Measurements from ENCODE around the gene IFNLR1. TPM values are rescaled to one million over a fixed set of nuclear protein-coding genes. Genes with fewer than 3 reads are reported as not detected.
A peak's percentile ranks its signal among the peaks of the same experiment; 100 is the strongest.

The IFNLR1 gene
- total and polyA plus RNA-seq, 2 of the 8 experiments (the other 6 are each of a cell fraction or from before 2014, with no cell fraction given) = 6.8 to 10.1 TPM

DNA sequence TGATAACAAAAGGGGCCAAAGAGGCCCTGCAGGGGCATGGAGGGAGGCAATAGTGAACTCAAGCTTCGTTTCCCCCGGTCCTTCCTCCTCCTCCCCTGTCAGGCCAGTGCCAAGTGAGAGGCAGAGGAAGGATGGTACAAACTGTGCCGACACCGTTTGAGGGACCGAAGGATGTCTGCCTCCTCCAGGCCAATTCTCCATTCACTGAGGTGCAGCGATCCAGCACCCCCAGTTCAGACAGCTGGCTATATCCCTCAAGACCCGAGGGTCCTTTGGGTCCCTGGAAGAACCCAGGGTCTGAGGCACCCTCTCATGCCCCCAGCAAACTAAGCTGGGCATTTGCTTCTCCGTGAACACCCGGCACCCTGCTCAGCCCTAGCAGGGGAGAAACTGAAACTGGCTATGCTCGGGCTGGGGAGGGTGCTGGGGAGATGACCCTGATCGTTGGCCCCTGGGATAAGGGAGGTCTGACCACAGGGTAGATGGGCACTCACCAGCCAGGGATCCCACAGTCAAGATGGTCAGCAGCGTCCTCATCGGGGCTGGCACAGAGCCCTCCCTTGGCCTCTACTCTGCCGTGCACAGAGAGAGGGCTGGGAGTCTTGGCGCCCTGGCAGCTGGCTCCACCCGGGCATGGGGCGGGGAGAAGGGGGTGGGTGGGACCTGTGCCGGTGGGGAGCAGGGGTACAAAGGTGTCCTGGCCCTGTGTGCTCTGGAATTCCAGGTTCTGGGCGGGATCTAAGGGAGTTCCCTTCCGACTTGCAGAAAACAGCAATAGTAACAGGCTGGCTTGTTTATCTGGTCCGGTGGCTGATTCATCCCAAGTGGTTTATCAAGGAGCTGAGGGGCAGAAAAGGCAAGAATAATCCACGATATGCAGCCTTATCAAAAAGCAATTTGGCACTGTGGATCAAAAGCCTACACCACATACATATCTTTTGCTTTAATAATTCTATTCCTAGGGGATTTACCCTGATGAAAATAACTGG, 44.2 kb downstream of the IFNLR1 start, which contains the start of gene IL22RA1:
Gene IL22RA1, minus strand, starts transcription at position 595 of the 989 bp plus-strand sequence. Its CDS starts 58 bp downstream, at position 537.
- H3K4me2 ChIP-seq (ENCODE audit: insufficient read depth in 1 of 2, low read depth in 2 of 2, low read length in 2 of 2) = no peak within 1 kb of the TSS
- ChIA-PET POLR2A (ENCODE audit: partially characterized antibody) (interaction anchor here (0.6 to 2.9 kb wide), 3 partner anchors 7 to 321 kb away, joined by 3 to 16 read pairs (median 6); no protein-coding TSS in a partner anchor), CTCF (ENCODE audit: partially characterized antibody) (interaction anchor here (0.8 to 3.8 kb wide), 6 partner anchors 7 to 69 kb away, joined by 3 to 24 read pairs (median 5); no protein-coding TSS in a partner anchor)
- no peak within 1 kb of the TSS for H2BK12ac ChIP-seq (ENCODE audit: low read depth, low read length)
- no peak within 1 kb of the TSS for H2BK120ac ChIP-seq (replicated peaks; ENCODE audit: low read depth, low read length)
- no peaks in the 10 kb centered on the region for H3K79me2 ChIP-seq (ENCODE audit: control insufficient read depth in 1 of 2, insufficient read depth in 2 of 2, low read length in 2 of 2)
- no peak within 1 kb of the TSS for H2AK5ac ChIP-seq (ENCODE audit: low read depth, low read length)
- no peak within 1 kb of the TSS for H2BK15ac ChIP-seq (ENCODE audit: low read length)
- no peak within 1 kb of the TSS for H3K14ac ChIP-seq (ENCODE audit: insufficient read length)
- no peak within 1 kb of the TSS for H3K56ac ChIP-seq (replicated peaks; ENCODE audit: insufficient read length, low read depth, low read length)
- no peak within 1 kb of the TSS for H2BK20ac ChIP-seq (ENCODE audit: low read length)
- H3K4me1 ChIP-seq (replicated peaks in 1 of 4; ENCODE audit: control insufficient read depth in 3 of 4, insufficient read depth in 4 of 4, low read length in 3 of 4) = peaks cover 0 to 2% (median 0%) of the 10 kb centered on the region in 4 experiments; a peak in 1 of 7 replicates
- FAIRE-seq = no peak
- H3K18ac ChIP-seq (ENCODE audit: extremely low read depth, low read length) = peak within 1 kb of the TSS; percentile 32; the same call in 1 of the 2 replicates
- no peaks in the 10 kb centered on the region for H3K36me3 ChIP-seq (ENCODE audit: control insufficient read depth in 2 of 4, insufficient read depth in 4 of 4, low read length in 3 of 4)
- no peak within 1 kb of the TSS for H2AFZ ChIP-seq (ENCODE audit: low read length)
- 91% methylated on average over 19 of the region's 22 CpGs; no CpG with 5 or more reads in 1 of the 2 experiments for WGBS, 2 experiments (ENCODE audit: extremely low coverage in 1 of 2, insufficient coverage in 1 of 2, insufficient read length in 1 of 2, insufficient replicate concordance in 2 of 2, low coverage in 1 of 2, low lambda C conversion rate in 2 of 2, missing lambda C conversion rate in 1 of 2)
- H3K9ac ChIP-seq (replicated peaks in 1 of 4; ENCODE audit: extremely low read depth in 1 of 4, low read depth in 3 of 4, low read length in 3 of 4) = no peak within 1 kb of the TSS
- peaks cover 1% of the 10 kb centered on the region; the same call in 1 of the 2 replicates for H3K23me2 ChIP-seq (ENCODE audit: low read depth, low read length)
- DNase-seq (ENCODE audit: low read depth in 1 of 2, low spot score in 2 of 2) = no peak
- peak within 1 kb of the TSS; percentile 12; the same call in 1 of the 2 replicates for H4K8ac ChIP-seq (ENCODE audit: extremely low read depth, insufficient read depth, low read length)
- no peak within 1 kb of the TSS for H3K4me3 ChIP-seq (ENCODE audit: extremely low read depth in 1 of 4, insufficient read depth in 2 of 4, low read depth in 3 of 4, low read length in 4 of 4)
- no peak within 1 kb of the TSS for H4K91ac ChIP-seq (replicated peaks; ENCODE audit: insufficient read length, low read length)
- H4K5ac ChIP-seq (ENCODE audit: insufficient read length, low read depth, low read length) = no peak within 1 kb of the TSS
- no peaks in the 10 kb centered on the region for H3K9me3 ChIP-seq (ENCODE audit: insufficient read depth in 2 of 2, low read depth in 1 of 2, low read length in 1 of 2)
- no peaks in the 10 kb centered on the region for H3K27me3 ChIP-seq (replicated peaks in 1 of 4; ENCODE audit: control insufficient read depth in 3 of 4, extremely low read depth in 1 of 4, insufficient read depth in 3 of 4, low read length in 3 of 4)
- no peak within 1 kb of the TSS for H2BK5ac ChIP-seq (ENCODE audit: low read depth, low read length)
- no peak within 1 kb of the TSS for H3K23ac ChIP-seq (ENCODE audit: insufficient read length)
- H4K20me1 ChIP-seq (replicated peaks in 1 of 2; ENCODE audit: control insufficient read depth in 1 of 2, insufficient read depth in 2 of 2, low read length in 2 of 2) = no peaks in the 10 kb centered on the region
- no peak within 1 kb of the TSS for H3K4ac ChIP-seq (replicated peaks; ENCODE audit: insufficient read length, low read depth, low read length)
- H3K79me1 ChIP-seq (ENCODE audit: low read depth, low read length) = no peaks in the 10 kb centered on the region; the same call in 1 of the 2 replicates
- no peak within 1 kb of the TSS for H3K27ac ChIP-seq (ENCODE audit: low read depth, low read length)
- no peak for TF ChIP-seq SRF (IDR thresholded peaks at IDR 0.05; ENCODE audit: low read depth, low read length)
- TF ChIP-seq TBP (IDR thresholded peaks at IDR 0.05; ENCODE audit: low read depth, low read length) = no peak
- no peak for TF ChIP-seq CHD1 (IDR thresholded peaks at IDR 0.05; ENCODE audit: low read depth, low read length)
- TF ChIP-seq HDAC2 (IDR thresholded peaks at IDR 0.05; ENCODE audit: borderline replicate concordance in 1 of 2, low read depth in 2 of 2, low read length in 2 of 2) = no peak
- TF ChIP-seq, protein P1, sequence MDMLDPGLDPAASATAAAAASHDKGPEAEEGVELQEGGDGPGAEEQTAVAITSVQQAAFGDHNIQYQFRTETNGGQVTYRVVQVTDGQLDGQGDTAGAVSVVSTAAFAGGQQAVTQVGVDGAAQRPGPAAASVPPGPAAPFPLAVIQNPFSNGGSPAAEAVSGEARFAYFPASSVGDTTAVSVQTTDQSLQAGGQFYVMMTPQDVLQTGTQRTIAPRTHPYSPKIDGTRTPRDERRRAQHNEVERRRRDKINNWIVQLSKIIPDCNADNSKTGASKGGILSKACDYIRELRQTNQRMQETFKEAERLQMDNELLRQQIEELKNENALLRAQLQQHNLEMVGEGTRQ (IDR thresholded peaks at IDR 0.05; ENCODE audit: low read length) = no peak
- no peak for TF ChIP-seq GABPA (IDR thresholded peaks at IDR 0.05; ENCODE audit: borderline replicate concordance, insufficient read depth, low read length)
- no peak for TF ChIP-seq RBBP5 (IDR thresholded peaks at IDR 0.05; ENCODE audit: borderline replicate concordance, low read depth, low read length)
- TF ChIP-seq RFX5 (IDR thresholded peaks at IDR 0.05; ENCODE audit: borderline replicate concordance, low read depth, low read length) = no peak
- TF ChIP-seq, protein P2, sequence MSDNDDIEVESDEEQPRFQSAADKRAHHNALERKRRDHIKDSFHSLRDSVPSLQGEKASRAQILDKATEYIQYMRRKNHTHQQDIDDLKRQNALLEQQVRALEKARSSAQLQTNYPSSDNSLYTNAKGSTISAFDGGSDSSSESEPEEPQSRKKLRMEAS (IDR thresholded peaks at IDR 0.05) = no peak

Measured in H1 (cell line).